Measurements from ENCODE around the gene MEOX1. TPM values are rescaled to one million over a fixed set of nuclear protein-coding genes. Genes with fewer than 3 reads are reported as not detected.

The MEOX1 gene
- total RNA-seq, 1 experiment from 2014 or later: not detected

GRCh38 chr17:43655693-43656255 lies 5.9 kb downstream of the MEOX1 start:
- no peak for ATAC-seq
- Mint-ChIP-seq H3K27me3 (ENCODE audit: low read depth) (no peaks in the 10 kb centered on the region; the same call in 1 of the 2 replicates), H3K4me1 (peaks cover 39% of the 10 kb centered on the region), H3K36me3 (no peaks in the 10 kb centered on the region), H3K9me3 (no peaks in the 10 kb centered on the region), H3K27ac (no peak overlapping the region; the same call in 1 of the 2 replicates), H3K4me3 (no peak overlapping the region)
- TF ChIP-seq ZNF121 (CRISPR knock-in tag; IDR thresholded peaks at IDR 0.05) (no peak), AR (CRISPR knock-in tag; IDR thresholded peaks at IDR 0.05) (no peak), ZNF263 (CRISPR knock-in tag; IDR thresholded peaks at IDR 0.05; ENCODE audit: low read depth) (no peak), GABPB1 (CRISPR knock-in tag; IDR thresholded peaks at IDR 0.05) (no peak), ZNF317 (CRISPR knock-in tag; IDR thresholded peaks at IDR 0.05; ENCODE audit: borderline replicate concordance, low read depth) (no peak), SMAD4 (CRISPR knock-in tag; IDR thresholded peaks at IDR 0.05) (no peak), JAZF1 (CRISPR knock-in tag; IDR thresholded peaks at IDR 0.05) (no peak), CDX4 (CRISPR knock-in tag; IDR thresholded peaks at IDR 0.05; ENCODE audit: borderline replicate concordance) (no peak), NR1H2 (CRISPR knock-in tag; IDR thresholded peaks at IDR 0.05) (no peak), ESRRA (CRISPR knock-in tag; IDR thresholded peaks at IDR 0.05; ENCODE audit: borderline replicate concordance) (no peak), EMX1 (CRISPR knock-in tag; IDR thresholded peaks at IDR 0.05) (no peak), CREM (CRISPR knock-in tag; IDR thresholded peaks at IDR 0.05) (no peak), KAT7 (CRISPR knock-in tag; IDR thresholded peaks at IDR 0.05; ENCODE audit: borderline replicate concordance) (no peak), PRRX2 (CRISPR knock-in tag; IDR thresholded peaks at IDR 0.05) (no peak), ZNF396 (CRISPR knock-in tag; IDR thresholded peaks at IDR 0.05; ENCODE audit: borderline replicate concordance) (no peak), NR2C2 (CRISPR knock-in tag; IDR thresholded peaks at IDR 0.05) (no peak)
- TF ChIP-seq, protein P1, sequence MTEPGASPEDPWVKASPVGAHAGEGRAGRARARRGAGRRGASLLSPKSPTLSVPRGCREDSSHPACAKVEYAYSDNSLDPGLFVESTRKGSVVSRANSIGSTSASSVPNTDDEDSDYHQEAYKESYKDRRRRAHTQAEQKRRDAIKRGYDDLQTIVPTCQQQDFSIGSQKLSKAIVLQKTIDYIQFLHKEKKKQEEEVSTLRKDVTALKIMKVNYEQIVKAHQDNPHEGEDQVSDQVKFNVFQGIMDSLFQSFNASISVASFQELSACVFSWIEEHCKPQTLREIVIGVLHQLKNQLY (CRISPR knock-in tag; IDR thresholded peaks at IDR 0.05): no peak
- ChIA-PET POLR2A (no interaction called here), CTCF (interaction anchor here (1.0 to 1.2 kb wide), 2 partner anchors 18 to 21 kb away, joined by 4 read pairs; no protein-coding TSS in a partner anchor)
- no peak for DNase-seq (ENCODE audit: low spot score)

GRCh38 chr17:43652124-43652480 lies 9.6 kb downstream of the MEOX1 start:
- POLR2A ChIA-PET: interaction anchor here (0.7 kb wide), 1 partner anchor 246 kb away, joined by 3 read pairs; no protein-coding TSS in a partner anchor

More at GRCh38 chr17:43652124-43652480, 9.6 kb downstream of the MEOX1 start:
- CTCF ChIA-PET: interaction anchor here (0.6 to 2.0 kb wide), 6 partner anchors 8 to 341 kb away, joined by 3 to 10 read pairs (median 3); no protein-coding TSS in a partner anchor
- DNase-seq (ENCODE audit: low spot score) (no peak), ATAC-seq (no peak)
- H3K36me3 Mint-ChIP-seq: no peaks in the 10 kb centered on the region
- H3K27me3 Mint-ChIP-seq (ENCODE audit: low read depth): peaks cover 4% of the 10 kb centered on the region
- H3K27ac Mint-ChIP-seq: no peak overlapping the region
- H3K4me1 Mint-ChIP-seq: peaks cover 19% of the 10 kb centered on the region
- no peaks in the 10 kb centered on the region for H3K9me3 Mint-ChIP-seq
- H3K4me3 Mint-ChIP-seq: no peak overlapping the region
- TF ChIP-seq FOXK1 (CRISPR knock-in tag; IDR thresholded peaks at IDR 0.05): no peak
- no peak for TF ChIP-seq HMGA2 (CRISPR knock-in tag; IDR thresholded peaks at IDR 0.05)
- no peak for TF ChIP-seq NFYB (CRISPR knock-in tag; conservative IDR thresholded peaks at IDR 0.05; ENCODE audit: low read depth)
- no peak for TF ChIP-seq ZNF263 (CRISPR knock-in tag; IDR thresholded peaks at IDR 0.05; ENCODE audit: low read depth)
- no peak for TF ChIP-seq ESRRA (CRISPR knock-in tag; IDR thresholded peaks at IDR 0.05; ENCODE audit: borderline replicate concordance)
- TF ChIP-seq ZNF396 (CRISPR knock-in tag; IDR thresholded peaks at IDR 0.05; ENCODE audit: borderline replicate concordance): no peak
- TF ChIP-seq, protein P2, sequence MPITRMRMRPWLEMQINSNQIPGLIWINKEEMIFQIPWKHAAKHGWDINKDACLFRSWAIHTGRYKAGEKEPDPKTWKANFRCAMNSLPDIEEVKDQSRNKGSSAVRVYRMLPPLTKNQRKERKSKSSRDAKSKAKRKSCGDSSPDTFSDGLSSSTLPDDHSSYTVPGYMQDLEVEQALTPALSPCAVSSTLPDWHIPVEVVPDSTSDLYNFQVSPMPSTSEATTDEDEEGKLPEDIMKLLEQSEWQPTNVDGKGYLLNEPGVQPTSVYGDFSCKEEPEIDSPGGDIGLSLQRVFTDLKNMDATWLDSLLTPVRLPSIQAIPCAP (CRISPR knock-in tag; IDR thresholded peaks at IDR 0.05): no peak
- no peak for TF ChIP-seq NFATC4 (CRISPR knock-in tag; IDR thresholded peaks at IDR 0.05)
